A549 (cell line): ENCODE measurements around the gene IRF9. TPM values are rescaled to one million over a fixed set of nuclear protein-coding genes. Genes with fewer than 3 reads are reported as not detected.

Experiments
- ATAC-seq, 2 experiments: fragments of 200-7000 bp in 1 of 2; fragments of >200 bp in 1 of 2; cut with Nextera tagmentation in 1 of 2; cut with Tn5 transposase in 1 of 2; 3 replicates each; pipeline versions ENCODE4 v1.8.0 to v1.9.1; 2018 to 2020; ENCODE audit warnings: mild to moderate bottlenecking in 1 of 2, moderate library complexity in 1 of 2
- CTCF ChIA-PET: fragments of 300-600 bp; sonication (Branson Sonifier 250); formaldehyde crosslinking; extraction: SDS; loops from one replicate; lab custom pipeline; 2021; ENCODE audit warnings: antibody characterized with exemption, inconsistent platforms; lab: Yijun Ruan, JAX
- POLR2A ChIA-PET: fragments of 350-600 bp; formaldehyde crosslinking; extraction: SDS; loops from one replicate; lab custom pipeline; 2021; ENCODE audit warnings: antibody characterized with exemption, inconsistent platforms; lab: Yijun Ruan, JAX
- DNase-seq, 2 experiments: peaks; one replicate each; pipeline versions ENCODE4 v3.0.0 to v3.0.0-alpha.2; 2011 to 2016; ENCODE audit warnings: low read depth in 1 of 2, low spot score in 1 of 2
- FAIRE-seq: peaks from 2 replicates; lab custom pipeline; 2011; peaks lifted over from hg19 to GRCh38; lab: Jason Lieb, UNC
- H3K27ac ChIP-seq, 2 experiments: fragments of >200 bp; sonication (Bioruptor Twin); formaldehyde crosslinking; 3 replicates each; pipeline ENCODE4 v1.5.1; 2016 to 2017
- H3K4me1 ChIP-seq: fragments of >200 bp; sonication (Bioruptor Twin); formaldehyde crosslinking; 3 replicates; pipeline ENCODE4 v1.6.1; 2016
- H3K4me2 ChIP-seq: fragments of >200 bp; sonication (Bioruptor Twin); formaldehyde crosslinking; 3 replicates; pipeline ENCODE4 v1.6.1; 2016
- H3K4me3 ChIP-seq: fragments of >200 bp; sonication (Bioruptor Twin); formaldehyde crosslinking; 3 replicates; pipeline ENCODE4 v1.5.1; 2016
- H3K9me3 ChIP-seq: fragments of >200 bp; sonication (Bioruptor Twin); formaldehyde crosslinking; 3 replicates; pipeline ENCODE4 v1.6.1; 2016
- ATOH8 ChIP-seq: fragments of 250-450 bp; sonication (Bioruptor Pico); IDR thresholded peaks from 2 replicates; pipeline ENCODE4 v1.5.0; 2020; ENCODE audit warnings: low read depth, mild to moderate bottlenecking, moderate library complexity
- CEBPB ChIP-seq, 2 experiments: fragments of >200 bp in 1 of 2; sonication (Bioruptor Twin) in 1 of 2; formaldehyde crosslinking in 1 of 2; IDR thresholded peaks; 2 replicates each; pipeline ENCODE4 v1.6.1; 2012 to 2016
- CHD4 ChIP-seq: fragments of 200-600 bp; sonication (generic); IDR thresholded peaks from 2 replicates; pipeline ENCODE4 v1.6.1; 2016; ENCODE audit warnings: antibody characterized with exemption, mild to moderate bottlenecking, borderline replicate concordance
- E2F6 ChIP-seq: IDR thresholded peaks from 2 replicates; pipeline ENCODE4 v1.6.1; 2012; ENCODE audit warnings: low read depth, borderline replicate concordance
- FOSB ChIP-seq: fragments of 250-450 bp; sonication (Bioruptor Pico); IDR thresholded peaks from 2 replicates; pipeline ENCODE4 v1.5.0; 2020; ENCODE audit warnings: mild to moderate bottlenecking, moderate library complexity
- FOSL2 ChIP-seq, 2 experiments: fragments of 450-650 bp in 1 of 2; fragments of >200 bp in 1 of 2; sonication (Bioruptor Twin) in 1 of 2; formaldehyde crosslinking; IDR thresholded peaks; 2 replicates each; pipeline versions ENCODE4 v1.5.0 to v1.6.1; 2016 to 2020; ENCODE audit warnings: mild to moderate bottlenecking in 1 of 2, moderate library complexity in 1 of 2
- FOXS1 ChIP-seq: fragments of 250-450 bp; sonication (Bioruptor Pico); IDR thresholded peaks from 2 replicates; pipeline ENCODE4 v1.5.0; 2020; ENCODE audit warnings: mild to moderate bottlenecking, moderate library complexity
- GATA3 ChIP-seq: IDR thresholded peaks from 2 replicates; pipeline ENCODE4 v1.6.1; 2012; ENCODE audit warnings: borderline replicate concordance
- HES2 ChIP-seq: fragments of >200 bp; sonication (Bioruptor Twin); formaldehyde crosslinking; IDR thresholded peaks from 2 replicates; pipeline ENCODE4 v1.6.1; 2016
- HMGXB4 ChIP-seq: fragments of 250-450 bp; sonication (Bioruptor Pico); IDR thresholded peaks from 2 replicates; pipeline ENCODE4 v1.5.0; 2021; ENCODE audit warnings: mild to moderate bottlenecking, moderate library complexity, borderline replicate concordance
- HOXA7 ChIP-seq: fragments of 250-450 bp; sonication (Bioruptor Pico); IDR thresholded peaks from 2 replicates; pipeline ENCODE4 v1.5.0; 2020; ENCODE audit warnings: mild to moderate bottlenecking, moderate library complexity
- KDM1A ChIP-seq: fragments of 200-600 bp; sonication (generic); IDR thresholded peaks from 2 replicates; pipeline ENCODE4 v1.6.1; 2016; ENCODE audit warnings: low read depth, mild to moderate bottlenecking
- KDM5A ChIP-seq: fragments of 200-600 bp; sonication (generic); IDR thresholded peaks from 2 replicates; pipeline ENCODE4 v1.6.1; 2016; ENCODE audit warnings: antibody characterized with exemption, mild to moderate bottlenecking
- MAFK ChIP-seq: fragments of 450-650 bp; IDR thresholded peaks from 2 replicates; pipeline ENCODE4 v1.6.1; 2014; ENCODE audit not compliant: partially characterized antibody
- MAX ChIP-seq: IDR thresholded peaks from 2 replicates; pipeline ENCODE4 v1.6.1; 2012
- MYC ChIP-seq: IDR thresholded peaks from 2 replicates; pipeline ENCODE4 v1.6.1; 2012; ENCODE audit warnings: mild to moderate bottlenecking, inconsistent platforms, low read length, improper control_type of control experiment, borderline replicate concordance
- NR3C1 ChIP-seq: fragments of >200 bp; sonication (Bioruptor Twin); formaldehyde crosslinking; IDR thresholded peaks from 3 replicates; pipeline ENCODE4 v1.6.1; 2017
- PBX3 ChIP-seq: IDR thresholded peaks from 2 replicates; pipeline ENCODE4 v1.6.1; 2012
- PHF8 ChIP-seq: fragments of 200-600 bp; sonication (generic); IDR thresholded peaks from 2 replicates; pipeline ENCODE4 v1.6.1; 2016; ENCODE audit warnings: low read depth, mild to moderate bottlenecking, antibody characterized with exemption, moderate library complexity, borderline replicate concordance
- RCOR1 ChIP-seq: fragments of 150-350 bp; IDR thresholded peaks from 2 replicates; pipeline ENCODE4 v1.6.1; 2014; ENCODE audit warnings: antibody characterized with exemption, low read length, low read depth
- REST ChIP-seq: fragments of 200-600 bp; sonication (generic); IDR thresholded peaks from 2 replicates; pipeline ENCODE4 v1.6.1; 2016; ENCODE audit warnings: antibody characterized with exemption, mild to moderate bottlenecking, moderate library complexity
- SMC3 ChIP-seq: fragments of >200 bp; sonication (Bioruptor Twin); formaldehyde crosslinking; IDR thresholded peaks from 3 replicates; pipeline ENCODE4 v1.6.1; 2018; ENCODE audit warnings: inconsistent platforms
- SREBF2 ChIP-seq: fragments of 450-650 bp; IDR thresholded peaks from 2 replicates; pipeline ENCODE4 v1.6.1; 2014; ENCODE audit warnings: mild to moderate bottlenecking, moderate library complexity
- USF2 ChIP-seq: fragments of 450-650 bp; IDR thresholded peaks from 2 replicates; pipeline ENCODE4 v1.6.1; 2014; ENCODE audit warnings: antibody characterized with exemption
- ZC3H11A ChIP-seq: fragments of 450-650 bp; IDR thresholded peaks from 2 replicates; pipeline ENCODE4 v1.6.1; 2014; ENCODE audit warnings: antibody characterized with exemption, mild to moderate bottlenecking
- WGBS: methylation state at CpG from one replicate; pipeline ENCODE4 v1.1.6; 2017; ENCODE audit errors: missing lambda C conversion rate; 5-methylcytosine and 5-hydroxymethylcytosine counted together
- polyA plus RNA-seq, 4 experiments: library from polyadenylated mRNA; depleted of rRNA in 3 of 4; stranded (reverse); fragments of >200 nt; fragmentation: RNase III in 1 of 4; extraction: RNeasy Plus Mini Kit Qiagen cat#74134 plus additional on column Dnase treatment in 1 of 4; gene quantifications; 2 replicates in 3 of 4; 3 replicates in 1 of 4; pipeline ENCODE4 v1.2.3, GENCODE V29; 2011 to 2017

Gene IRF9
- polyA plus RNA-seq, 2 of the 4 experiments (the other 2 are of a cell fraction) = 19.0 to 23.1 TPM

- DNase-seq = peak in 1 of 2 experiments; percentile 21
- Histone ChIP-seq H3K4me1 (peaks cover 14% of the 10 kb centered on the region; the same call in 2 of the 3 replicates), H3K9me3 (no peaks in the 10 kb centered on the region), H3K27ac (peak overlapping the region; percentile 88 to 98), H3K4me2 (peak overlapping the region; percentile 77), H3K4me3 (peak overlapping the region; percentile 62)
- TF ChIP-seq CEBPB (IDR thresholded peaks at IDR 0.05) (no peak), SREBF2 (no peak), MYC (no peak), ZC3H11A (no peak), KDM1A (no peak), KDM5A (no peak), CHD4 (no peak), ATOH8 (no peak), PBX3 (no peak), HOXA7 (CRISPR knock-in tag) (no peak), SMC3 (no peak), HES2 (no peak), GATA3 (no peak), PHF8 (no peak), MAFK (no peak), NR3C1 (no peak), FOXS1 (CRISPR knock-in tag) (no peak), FOSL2 (IDR thresholded peaks at IDR 0.05) (no peak), FOSL2 (CRISPR knock-in tag; IDR thresholded peaks at IDR 0.05) (no peak), RCOR1 (no peak)
- no peak for FAIRE-seq
- ATAC-seq = no peak; a peak in 1 of 6 replicates
- 49% methylated on average over 8 of the region's 8 CpGs for WGBS
- ChIA-PET CTCF (interaction anchor here (1.2 to 1.9 kb wide), 5 partner anchors 10 to 102 kb away, joined by 4 to 9 read pairs (median 5); partner anchors contain the start of genes IRF9 and MDP1), POLR2A (interaction anchor here (1.5 to 1.9 kb wide), 4 partner anchors 10 to 48 kb away, joined by 6 to 36 read pairs (median 12); partner anchors contain the start of genes CHMP4A, MDP1, RNF31 and TINF2)
Measured at GRCh38 chr14:24194873-24195185, 33.8 kb downstream of the IRF9 start.

GRCh38 chr14:24195186-24196070 is 34.4 kb downstream of the IRF9 start, which contains the start of gene TM9SF1:
Gene TM9SF1, minus strand, starts transcription at chr14:24195441. Its CDS starts 422 bp downstream, at chr14:24195019.
- ATAC-seq = peak; percentile 96
- FAIRE-seq = no peak
- WGBS = 3% methylated on average over 37 of the region's 89 CpGs
- ChIA-PET CTCF (interaction anchor here (0.6 to 1.9 kb wide), 9 partner anchors 8 to 101 kb away, joined by 3 to 9 read pairs (median 5); partner anchors contain the start of genes IRF9 and MDP1), POLR2A (interaction anchor here (0.5 to 1.9 kb wide), 11 partner anchors 10 to 1100 kb away, joined by 3 to 36 read pairs (median 5); partner anchors contain the start of genes CHMP4A, MDP1, RABGGTA and RNF31)
- Histone ChIP-seq H3K27ac (peak within 1 kb of the TSS; percentile 88 to 98), H3K9me3 (no peaks in the 10 kb centered on the region), H3K4me2 (peak within 1 kb of the TSS; percentile 77), H3K4me1 (peaks cover 14% of the 10 kb centered on the region; the same call in 2 of the 3 replicates), H3K4me3 (peak within 1 kb of the TSS; percentile 62)
- DNase-seq = peak; percentile 79 to 90
- no peak for TF ChIP-seq FOSB (CRISPR knock-in tag)
- TF ChIP-seq REST = no peak
- peak; percentile 100 for TF ChIP-seq E2F6
- TF ChIP-seq HES2 = no peak
- no peak for TF ChIP-seq USF2
- no peak for TF ChIP-seq GATA3
- no peak for TF ChIP-seq HMGXB4 (CRISPR knock-in tag)
- TF ChIP-seq MAX = peak; percentile 96
